Measurements from ENCODE around the gene FAM3D.

- TF ChIP-seq CTCF (IDR thresholded peaks at IDR 0.05) (no peak), POLR2A (IDR thresholded peaks at IDR 0.05) (no peak)
Measured at GRCh38 chr3:58596834-58597518, 69.6 kb downstream of the FAM3D start.

Data from testis (tissue), 2 donors.